ENCODE data around the gene ARHGAP32.
"Not testable (repeated sequence)": the region's sequence is repeated elsewhere in the genome, so short reads cannot be mapped to it uniquely, and the experiment has no call there.

ARHGAP32 gene

DNA sequence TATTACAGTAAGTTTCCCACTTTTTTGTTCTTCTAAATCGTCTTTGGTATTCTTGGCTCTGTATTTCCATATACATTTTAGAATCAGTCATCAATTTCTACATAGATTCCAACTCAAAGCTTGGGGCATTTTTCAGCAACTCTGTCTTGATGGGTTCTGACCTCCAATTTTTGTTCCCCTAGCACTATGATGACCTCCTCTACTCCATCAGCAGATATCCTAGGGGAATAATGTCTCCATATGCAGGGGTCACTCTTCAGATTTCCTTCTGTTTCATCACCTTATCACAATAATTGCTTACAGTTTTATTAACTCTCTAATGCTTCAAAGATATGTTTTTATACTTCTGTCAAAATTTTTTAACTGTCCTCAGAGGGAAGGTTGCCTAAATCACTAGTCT is 158.1 kb downstream of the ARHGAP32 start:
- no peak for DNase-seq (ENCODE audit: low read depth in 2 of 2)

GRCh38 chr11:129023968-129024676 is 168.0 kb downstream of the ARHGAP32 start:
- no peak for DNase-seq (ENCODE audit: low read depth in 2 of 2)

DNA sequence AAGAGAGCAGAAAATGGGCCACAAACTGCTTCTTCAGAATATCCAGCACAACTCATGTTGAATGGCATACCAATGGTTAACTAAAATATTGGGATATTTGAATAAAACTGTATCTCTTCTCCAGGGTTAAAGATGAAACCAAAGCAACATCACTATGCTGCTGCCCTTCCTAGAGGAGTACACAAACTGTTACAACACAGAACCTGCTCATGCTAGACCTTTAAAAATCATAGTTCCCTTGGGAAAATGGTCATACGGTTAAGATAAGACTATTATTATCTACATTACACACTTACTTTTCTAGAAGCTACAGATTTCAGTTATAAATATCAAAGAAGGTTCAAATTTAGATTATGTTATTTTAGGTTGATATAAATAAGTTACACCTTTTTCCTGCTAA is 170.8 kb downstream of the ARHGAP32 start:
- no peak for DNase-seq (ENCODE audit: low read depth in 2 of 2)

DNA sequence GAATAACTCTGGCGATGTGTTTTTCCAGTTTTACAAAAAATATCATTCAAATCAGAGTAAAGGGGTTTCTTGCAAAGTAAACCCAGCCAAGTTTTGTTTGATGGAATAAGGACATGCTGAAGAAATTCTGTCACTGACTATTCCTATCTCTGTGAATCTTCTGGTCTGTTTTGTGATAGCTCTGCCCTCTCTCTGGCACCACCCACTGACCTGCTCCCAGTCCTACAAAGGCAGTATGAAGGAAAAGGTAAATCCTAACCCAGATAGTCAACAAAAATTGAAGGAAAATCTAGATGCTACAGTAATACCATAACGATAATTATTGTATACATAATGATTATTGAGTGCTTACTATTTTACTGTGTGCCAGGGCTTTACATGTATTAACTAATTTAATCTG is 173.1 kb downstream of the ARHGAP32 start:
- no peak for DNase-seq (ENCODE audit: low read depth in 2 of 2)

GRCh38 chr11:129018126-129018525 is 174.0 kb downstream of the ARHGAP32 start:
- no peak for DNase-seq (ENCODE audit: low read depth in 2 of 2)

- no peak for DNase-seq (ENCODE audit: low read depth in 2 of 2)
Measured at GRCh38 chr11:129013737-129014475, 178.2 kb downstream of the ARHGAP32 start.

- DNase-seq (ENCODE audit: low read depth in 2 of 2), result no peak
Measured at GRCh38 chr11:129012880-129013279, 179.2 kb downstream of the ARHGAP32 start.

GRCh38 chr11:129006161-129006560 is 186.0 kb downstream of the ARHGAP32 start:
- no peak for DNase-seq (ENCODE audit: low read depth in 2 of 2)

- not testable (repeated sequence) for DNase-seq (ENCODE audit: low read depth in 2 of 2)
Measured at GRCh38 chr11:128999165-128999564, 193.0 kb downstream of the ARHGAP32 start.

- DNase-seq (ENCODE audit: low read depth in 2 of 2), result no peak
Measured at GRCh38 chr11:128988242-128988970, 203.7 kb downstream of the ARHGAP32 start.

DNA sequence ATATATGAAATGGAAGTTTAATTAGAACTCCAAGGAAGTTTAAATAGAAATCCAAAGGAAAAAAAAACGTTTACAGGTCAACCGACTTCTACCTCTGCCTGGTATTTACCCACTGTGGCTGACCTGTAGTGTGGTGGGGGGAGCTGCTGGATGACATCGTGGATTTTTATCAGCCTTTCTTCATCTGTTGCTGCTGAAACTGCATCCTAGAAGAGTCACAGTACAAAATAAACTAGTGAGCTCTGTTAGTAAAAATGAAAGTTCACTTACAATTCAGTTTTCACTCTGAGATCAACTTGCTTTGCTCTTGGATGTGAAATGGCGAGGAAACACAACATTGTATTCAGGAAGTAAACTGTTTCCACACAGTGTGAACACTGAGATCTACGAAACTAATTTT is 206.2 kb downstream of the ARHGAP32 start:
- DNase-seq (ENCODE audit: low read depth in 2 of 2), result no peak

GRCh38 chr11:128983023-128983422 is 209.1 kb downstream of the ARHGAP32 start:
- DNase-seq (ENCODE audit: low read depth in 2 of 2), result no peak

- no peak for DNase-seq (ENCODE audit: low read depth in 2 of 2)
Measured at GRCh38 chr11:128981254-128981653, 210.9 kb downstream of the ARHGAP32 start.

- no peak for DNase-seq (ENCODE audit: low read depth in 2 of 2)
Measured at GRCh38 chr11:128970598-128971190, 221.4 kb downstream of the ARHGAP32 start.

- DNase-seq (ENCODE audit: low read depth in 2 of 2), result no peak
Measured at GRCh38 chr11:128968916-128969315, 223.2 kb downstream of the ARHGAP32 start.

- no peak for DNase-seq (ENCODE audit: low read depth in 2 of 2)
Measured at GRCh38 chr11:128967578-128967977, 224.5 kb downstream of the ARHGAP32 start.

GRCh38 chr11:128965485-128965884 is 226.6 kb downstream of the ARHGAP32 start:
- no peak for DNase-seq (ENCODE audit: low read depth in 2 of 2)

GRCh38 chr11:128964463-128964930 is 227.6 kb downstream of the ARHGAP32 start:
- DNase-seq (ENCODE audit: low read depth in 2 of 2), result no peak

DNA sequence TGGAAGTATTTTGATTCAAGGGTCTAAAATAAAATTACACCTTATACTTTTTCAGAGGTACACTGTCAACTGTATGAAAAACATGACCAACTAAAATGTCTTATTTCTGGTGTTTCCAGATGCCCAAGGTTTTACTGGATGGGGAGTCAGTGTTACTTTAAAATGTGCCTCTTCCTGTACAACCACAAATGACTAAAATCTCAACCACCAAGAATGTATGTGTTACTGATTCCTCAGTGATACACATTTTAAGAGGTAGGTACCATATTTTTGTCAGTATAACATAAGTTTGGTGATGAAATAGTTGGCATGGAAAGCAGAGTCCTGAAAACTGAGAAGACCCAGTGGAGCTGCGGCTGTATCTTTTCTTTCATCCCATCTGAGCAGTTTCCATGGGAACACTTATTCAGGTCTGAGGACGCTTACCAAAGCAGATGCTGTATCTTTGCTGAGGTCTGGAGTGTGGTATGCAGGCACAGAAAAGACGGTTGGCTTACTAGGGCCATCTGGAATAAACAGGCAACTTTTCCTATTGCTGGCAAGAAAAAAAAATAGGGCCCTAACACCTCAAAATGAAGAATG is 228.3 kb downstream of the ARHGAP32 start:
- no peak for DNase-seq (ENCODE audit: low read depth in 2 of 2)

DNA sequence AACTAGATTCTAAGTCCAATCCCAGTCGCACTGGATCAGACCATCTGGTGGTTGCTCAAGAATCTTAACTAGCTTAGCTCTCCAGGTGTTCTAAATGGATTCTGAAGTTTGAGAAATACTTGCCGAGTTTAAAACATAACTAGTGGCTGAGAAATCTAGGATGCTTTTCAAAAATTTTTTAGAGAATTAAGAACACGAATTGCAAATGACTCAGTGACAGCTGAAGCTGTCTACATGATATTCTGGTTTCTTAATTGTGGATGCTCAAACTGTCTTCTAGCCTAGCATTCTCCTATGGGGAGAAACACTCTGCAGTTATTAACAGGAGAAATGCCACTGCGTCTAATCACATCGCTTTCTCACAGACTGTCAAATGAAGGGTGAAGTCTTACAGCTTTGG is 229.2 kb downstream of the ARHGAP32 start:
- DNase-seq (ENCODE audit: low read depth in 2 of 2), result no peak

DNA sequence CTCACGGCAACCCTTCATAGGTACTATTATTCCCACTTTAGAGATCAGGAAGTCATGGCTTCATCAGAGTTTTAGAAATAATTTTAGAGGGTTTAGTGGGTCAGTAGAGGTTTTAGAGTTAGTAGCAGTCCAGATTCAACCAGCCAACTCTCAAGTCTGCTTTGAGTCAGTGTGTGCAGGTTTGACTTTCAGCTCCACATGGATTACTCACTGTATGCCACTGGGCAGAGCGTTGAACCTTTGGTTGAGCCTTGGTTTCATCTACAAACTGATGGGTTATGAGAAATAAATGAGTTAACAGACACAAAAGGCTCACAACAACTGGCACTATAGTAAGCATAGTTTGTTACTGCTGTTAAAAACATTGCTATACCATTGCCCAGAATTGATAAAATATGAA is 230.5 kb downstream of the ARHGAP32 start:
- DNase-seq (ENCODE audit: low read depth in 2 of 2), result no peak

DNA sequence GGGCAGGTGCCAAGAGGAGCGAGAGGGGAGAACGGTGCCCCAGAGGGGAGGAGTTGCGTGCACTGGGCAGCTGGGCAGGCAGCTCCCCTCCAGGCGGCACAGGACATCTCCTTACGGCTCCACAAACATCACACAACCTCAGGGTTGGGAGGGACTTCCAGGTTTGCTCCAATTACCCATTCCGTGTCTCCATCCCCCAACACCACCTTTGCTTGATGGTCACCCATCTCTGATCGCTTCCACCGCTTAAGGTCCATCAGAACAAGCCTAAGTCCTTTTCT is 235.0 kb downstream of the ARHGAP32 start:
- no peak for DNase-seq (ENCODE audit: low read depth in 2 of 2)
